PC-9 (cell line): ENCODE data around the gene ANAPC16. TPM values are rescaled to one million over a fixed set of nuclear protein-coding genes. Genes with fewer than 3 reads are reported as not detected.
A peak's percentile ranks its signal among the peaks of the same experiment; 100 is the strongest.

Experiments
- BruUV-seq: library from RNA; stranded (reverse); fragments of 400-500 nt; replicated peaks from 2 replicates; lab custom pipeline; 2021; lab: Mats Ljungman, UMichigan
- CTCF ChIA-PET: fragments of 300-600 bp; sonication (Branson Sonifier 250); formaldehyde crosslinking; loops from one replicate; lab custom pipeline; 2022; ENCODE audit warnings: antibody characterized with exemption; lab: Charles Lee
- POLR2A ChIA-PET: fragments of 300-600 bp; sonication (Branson Sonifier 250); formaldehyde crosslinking; loops from one replicate; lab custom pipeline; 2022; ENCODE audit warnings: antibody characterized with exemption; ENCODE audit not compliant: unreplicated experiment; lab: Charles Lee
- DNase-seq, 2 experiments: peaks; one replicate each; pipeline versions ENCODE4 v3.0.0 to v3.0.0-alpha.2; 2015 to 2022; ENCODE audit warnings: mixed read lengths in 1 of 2
- H2AFZ ChIP-seq: fragments of 200-600 bp; sonication (generic); 2 replicates; pipeline ENCODE4 v1.8.1; 2017; ENCODE audit warnings: antibody characterized with exemption
- H3F3A ChIP-seq: fragments of 200-600 bp; sonication (generic); 2 replicates; pipeline ENCODE4 v1.8.1; 2017; ENCODE audit warnings: antibody characterized with exemption, mild to moderate bottlenecking, low read depth; ENCODE audit not compliant: insufficient read depth
- H3K27ac ChIP-seq: fragments of 200-600 bp; sonication (generic); 2 replicates; pipeline ENCODE4 v1.6.1; 2016; ENCODE audit warnings: mixed run types
- H3K27me3 ChIP-seq: fragments of 200-600 bp; sonication (generic); 2 replicates; pipeline ENCODE4 v1.6.1; 2016; ENCODE audit warnings: low read depth, mixed run types; ENCODE audit not compliant: insufficient read depth
- H3K36me3 ChIP-seq: fragments of 200-600 bp; sonication (generic); 2 replicates; pipeline ENCODE4 v1.6.1; 2016; ENCODE audit warnings: low read depth, mixed run types
- H3K4me1 ChIP-seq: fragments of 200-600 bp; sonication (generic); replicated peaks from 2 replicates; pipeline ENCODE4 v1.6.1; 2016; ENCODE audit warnings: mixed run types; ENCODE audit not compliant: insufficient read depth
- H3K4me2 ChIP-seq: fragments of 200-600 bp; sonication (generic); 2 replicates; pipeline ENCODE4 v1.6.1; 2017; ENCODE audit warnings: mixed run types
- H3K4me3 ChIP-seq: fragments of 200-600 bp; sonication (generic); 2 replicates; pipeline ENCODE4 v1.6.1; 2016; ENCODE audit warnings: mixed run types
- H3K79me2 ChIP-seq: fragments of 200-600 bp; sonication (generic); 2 replicates; pipeline ENCODE4 v1.6.1; 2017; ENCODE audit warnings: low read depth, mixed run types
- H3K9me2 ChIP-seq: fragments of 200-600 bp; sonication (generic); 2 replicates; pipeline ENCODE4 v1.8.1; 2017; ENCODE audit warnings: mild to moderate bottlenecking; ENCODE audit not compliant: insufficient read depth
- H3K9me3 ChIP-seq: fragments of 200-600 bp; sonication (generic); 2 replicates; pipeline ENCODE4 v1.8.1; 2016; ENCODE audit warnings: low read depth; ENCODE audit not compliant: insufficient read depth
- H4K20me1 ChIP-seq: fragments of 200-600 bp; sonication (generic); 2 replicates; pipeline ENCODE4 v1.8.1; 2017; ENCODE audit not compliant: insufficient read depth
- EZH2 ChIP-seq: fragments of 200-600 bp; sonication (generic); IDR thresholded peaks from 2 replicates; pipeline ENCODE4 v1.8.0; 2017; ENCODE audit warnings: antibody characterized with exemption, low read depth
- intact Hi-C: fragments of 100-400 bp; cut with micrococcal nuclease; formaldehyde crosslinking; loops from one replicate; pipeline ENCODE4 v1.10.0; 2022; ENCODE audit not compliant: unreplicated experiment
- total RNA-seq: library from RNA; stranded (reverse); gene quantifications from 2 replicates; pipeline ENCODE4 v1.2.3, GENCODE V29; 2021
- TF ChIP-seq, protein P1 (sequence below): fragments of 200-600 bp; sonication (generic); conservative IDR thresholded peaks from 2 replicates; pipeline ENCODE4 v1.6.1; 2017; ENCODE audit warnings: mixed run types, antibody characterized with exemption, mild to moderate bottlenecking, moderate library complexity

ANAPC16 gene
- total RNA-seq, 1 experiment from 2014 or later, result 171 TPM

DNA sequence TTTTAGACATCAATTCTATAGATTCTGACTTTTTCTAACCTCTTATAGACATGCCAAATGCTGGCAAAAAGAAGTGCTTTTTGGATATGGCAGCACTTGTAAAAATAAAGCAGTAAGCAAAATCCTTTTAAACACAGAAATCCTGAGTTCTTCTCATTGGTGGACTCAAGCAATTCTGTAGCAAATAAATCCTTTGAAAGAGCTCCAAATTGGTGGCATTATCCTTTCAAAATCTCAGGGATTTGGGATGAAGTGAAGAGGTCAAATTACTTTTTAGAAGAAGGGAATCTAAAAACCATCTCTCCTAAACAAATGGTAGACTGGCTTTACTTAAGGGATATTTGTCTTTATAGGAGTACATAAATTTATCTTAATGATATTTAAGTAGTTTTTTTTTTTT, 17.8 kb downstream of the ANAPC16 start:
- POLR2A ChIA-PET, result no interaction called here
- intact Hi-C loops, result no loop called here
- DNase-seq, result no peak

DNA sequence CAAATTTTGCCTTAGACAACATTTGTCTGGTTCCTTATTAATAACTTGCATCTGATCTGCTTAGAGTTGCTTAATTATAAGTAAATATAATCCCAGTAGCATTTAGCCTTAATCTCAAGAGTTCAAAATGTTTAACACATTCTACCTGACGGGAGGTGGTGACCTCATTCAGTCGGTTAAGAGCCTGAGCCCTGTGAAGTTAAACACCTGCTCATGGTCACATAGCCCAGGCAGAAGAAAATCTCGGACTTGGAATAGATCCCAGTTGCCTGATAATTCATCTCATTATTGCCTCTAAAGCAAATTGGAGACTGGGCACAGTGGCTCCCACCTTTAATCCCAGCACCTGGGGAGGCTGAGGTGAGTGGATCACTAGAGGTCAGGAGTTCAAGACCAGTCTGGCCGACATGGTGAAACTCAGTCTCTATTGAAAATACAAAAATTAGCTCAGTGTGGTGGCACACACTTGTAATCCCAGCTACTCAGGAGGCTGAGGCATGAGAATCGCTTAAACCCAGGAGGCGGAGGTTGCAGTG, 18.8 kb downstream of the ANAPC16 start:
- Histone ChIP-seq H3K9me3 (no peaks in the 10 kb centered on the region), H3K27ac (0 out of 2 replicates have a peak overlapping the region, but pooled peaks have one; percentile 8), H3K4me1 (no peaks in the 10 kb centered on the region), H3K27me3 (no peaks in the 10 kb centered on the region), H4K20me1 (no peaks in the 10 kb centered on the region), H3K9me2 (no peaks in the 10 kb centered on the region), H3K36me3 (peaks cover 55% of the 10 kb centered on the region), H3K4me2 (no peak overlapping the region), H3F3A (peaks cover 57% of the 10 kb centered on the region), H3K79me2 (peaks cover 10% of the 10 kb centered on the region; the same call in 1 of the 2 replicates), H2AFZ (no peak overlapping the region), H3K4me3 (no peak overlapping the region)
- ChIA-PET POLR2A (no interaction called here), CTCF (interaction anchor here (0.6 kb wide), 1 partner anchor 185 kb away, joined by 13 read pairs; no protein-coding TSS in a partner anchor)
- intact Hi-C loops, result no loop called here
- no peak for DNase-seq
- TF ChIP-seq, protein P1, sequence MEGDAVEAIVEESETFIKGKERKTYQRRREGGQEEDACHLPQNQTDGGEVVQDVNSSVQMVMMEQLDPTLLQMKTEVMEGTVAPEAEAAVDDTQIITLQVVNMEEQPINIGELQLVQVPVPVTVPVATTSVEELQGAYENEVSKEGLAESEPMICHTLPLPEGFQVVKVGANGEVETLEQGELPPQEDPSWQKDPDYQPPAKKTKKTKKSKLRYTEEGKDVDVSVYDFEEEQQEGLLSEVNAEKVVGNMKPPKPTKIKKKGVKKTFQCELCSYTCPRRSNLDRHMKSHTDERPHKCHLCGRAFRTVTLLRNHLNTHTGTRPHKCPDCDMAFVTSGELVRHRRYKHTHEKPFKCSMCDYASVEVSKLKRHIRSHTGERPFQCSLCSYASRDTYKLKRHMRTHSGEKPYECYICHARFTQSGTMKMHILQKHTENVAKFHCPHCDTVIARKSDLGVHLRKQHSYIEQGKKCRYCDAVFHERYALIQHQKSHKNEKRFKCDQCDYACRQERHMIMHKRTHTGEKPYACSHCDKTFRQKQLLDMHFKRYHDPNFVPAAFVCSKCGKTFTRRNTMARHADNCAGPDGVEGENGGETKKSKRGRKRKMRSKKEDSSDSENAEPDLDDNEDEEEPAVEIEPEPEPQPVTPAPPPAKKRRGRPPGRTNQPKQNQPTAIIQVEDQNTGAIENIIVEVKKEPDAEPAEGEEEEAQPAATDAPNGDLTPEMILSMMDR, result no peak
- TF ChIP-seq EZH2, result no peak
- no TSS peak for BruUV-seq

More for the DNA sequence above, 17.8 kb downstream of the ANAPC16 start:
- TF ChIP-seq EZH2, result no peak
- TF ChIP-seq, protein P1, result no peak
- Histone ChIP-seq H3K4me3 (no peak overlapping the region), H3K27ac (0 out of 2 replicates have a peak overlapping the region, but pooled peaks have one; percentile 25), H3K27me3 (no peaks in the 10 kb centered on the region), H2AFZ (no peak overlapping the region), H3K9me3 (no peaks in the 10 kb centered on the region), H3F3A (peaks cover 59% of the 10 kb centered on the region), H3K4me2 (no peak overlapping the region), H4K20me1 (no peaks in the 10 kb centered on the region), H3K4me1 (no peaks in the 10 kb centered on the region), H3K79me2 (peaks cover 13% of the 10 kb centered on the region; the same call in 1 of the 2 replicates), H3K9me2 (no peaks in the 10 kb centered on the region), H3K36me3 (peaks cover 56% of the 10 kb centered on the region)
- BruUV-seq, result TSS peak; percentile 6
- CTCF ChIA-PET, result no interaction called here

DNA sequence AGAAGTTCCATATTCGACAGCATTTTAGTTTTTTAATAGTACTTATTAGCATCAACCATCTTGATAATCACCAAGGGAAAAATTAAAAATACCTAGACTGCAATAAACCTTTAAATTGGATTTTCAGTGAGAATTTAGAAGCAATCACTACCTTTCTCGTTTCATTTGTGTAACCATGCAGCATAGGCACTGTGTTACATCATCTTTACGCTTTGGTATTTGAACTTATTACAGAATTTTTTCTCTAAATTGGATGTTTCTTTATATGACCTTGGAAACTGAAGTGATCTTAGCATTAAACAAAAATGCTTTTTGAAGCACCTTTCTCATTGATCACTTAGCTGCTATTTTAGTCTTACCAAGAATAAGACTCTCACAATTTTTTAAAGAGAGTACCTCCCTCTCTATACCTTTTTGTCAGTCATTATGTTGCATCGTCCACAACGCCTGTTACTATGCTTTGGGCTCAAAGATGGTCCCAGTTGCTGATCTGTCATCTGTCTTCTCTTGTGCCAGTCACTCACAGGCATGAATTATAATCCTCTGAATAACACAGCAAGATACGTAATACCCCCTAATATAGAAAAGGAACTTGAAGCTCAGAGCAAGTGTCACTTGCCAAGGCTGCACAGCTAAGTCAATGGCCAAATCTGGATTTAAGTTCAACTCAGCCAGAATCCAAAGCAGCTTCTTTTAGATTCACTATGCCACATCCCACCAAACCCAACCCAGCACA, 19.9 kb downstream of the ANAPC16 start:
- Histone ChIP-seq H3K27ac (0 out of 2 replicates have a peak overlapping the region, but pooled peaks have one; percentile 10), H3K9me2 (no peaks in the 10 kb centered on the region), H2AFZ (no peak overlapping the region), H3K4me3 (no peak overlapping the region), H3K4me1 (no peaks in the 10 kb centered on the region), H3K79me2 (0 out of 2 replicates have a peak, but pooled peaks cover 3% of the 10 kb centered on the region), H4K20me1 (no peaks in the 10 kb centered on the region), H3K27me3 (no peaks in the 10 kb centered on the region), H3K9me3 (no peaks in the 10 kb centered on the region), H3K36me3 (peaks cover 44% of the 10 kb centered on the region), H3F3A (peaks cover 57% of the 10 kb centered on the region), H3K4me2 (no peak overlapping the region)
- TF ChIP-seq EZH2, result no peak
- TF ChIP-seq, protein P1, result no peak
- no TSS peak for BruUV-seq
- no peak for DNase-seq
- POLR2A ChIA-PET, result interaction anchor here (0.7 kb wide), 1 partner anchor 546 kb away, joined by 3 read pairs; no protein-coding TSS in a partner anchor
- intact Hi-C loops, result no loop called here
- CTCF ChIA-PET, result no interaction called here
